WI38 (cell line): ENCODE results near the gene OR6B1.

ENCODE experiments used
- H3K4me3 ChIP-seq: 2 replicates; pipeline ENCODE4 v1.5.1; 2011; ENCODE audit warnings: low read depth, mild to moderate bottlenecking, control low read depth, low read length
- CTCF ChIP-seq: IDR thresholded peaks from 2 replicates; pipeline ENCODE4 v1.5.1; 2012; ENCODE audit warnings: low read depth, mild to moderate bottlenecking, control low read depth, low read length

OR6B1 gene

DNA sequence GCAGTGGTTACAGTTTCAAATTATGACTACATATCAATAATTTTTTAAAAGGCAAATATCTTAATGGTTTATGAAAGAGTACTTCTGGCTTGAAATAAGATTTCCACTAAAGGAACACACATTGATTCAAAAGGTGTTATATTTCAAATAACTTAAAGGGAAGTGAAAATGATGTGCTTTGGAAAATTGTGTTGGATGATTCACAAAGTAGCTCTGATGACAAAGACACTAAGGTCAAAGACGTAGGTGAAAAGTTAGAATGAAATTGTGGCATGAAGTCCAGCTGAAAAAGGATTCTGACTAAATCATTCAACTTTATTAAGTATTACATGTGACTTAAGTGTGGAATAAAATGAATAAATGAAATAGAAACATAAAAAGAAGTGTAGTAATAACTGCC lies 27.9 kb downstream of the OR6B1 start:
- no peak overlapping the region for H3K4me3 ChIP-seq
- no peak for TF ChIP-seq CTCF

- no peak overlapping the region for H3K4me3 ChIP-seq
- no peak for TF ChIP-seq CTCF
These were observed 28.4 kb downstream of the OR6B1 start for GRCh38 chr7:144028547-144028946.

DNA sequence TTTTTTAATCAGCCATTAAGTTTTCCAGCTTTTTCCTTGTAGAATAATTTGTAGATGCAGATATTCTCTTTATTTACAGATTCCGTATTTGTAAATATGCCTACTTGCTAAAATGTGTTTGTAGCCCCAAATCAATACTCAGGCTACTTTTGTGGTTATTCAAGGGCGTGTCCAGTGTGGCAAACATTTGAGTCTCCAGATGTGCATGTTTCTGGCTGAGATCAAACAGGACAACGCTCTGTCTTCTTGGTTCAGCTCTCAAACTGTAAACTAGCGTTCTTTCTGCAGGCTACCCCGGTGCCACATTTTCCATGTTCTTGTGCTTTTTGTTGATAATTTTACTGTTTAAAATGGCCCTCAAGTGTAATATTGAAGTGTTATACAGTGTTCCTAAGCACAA lies 32.4 kb downstream of the OR6B1 start:
- no peak for TF ChIP-seq CTCF
- H3K4me3 ChIP-seq: no peak overlapping the region

GRCh38 chr7:144032985-144033709 lies 33.0 kb downstream of the OR6B1 start:
- H3K4me3 ChIP-seq: no peak overlapping the region
- no peak for TF ChIP-seq CTCF

DNA sequence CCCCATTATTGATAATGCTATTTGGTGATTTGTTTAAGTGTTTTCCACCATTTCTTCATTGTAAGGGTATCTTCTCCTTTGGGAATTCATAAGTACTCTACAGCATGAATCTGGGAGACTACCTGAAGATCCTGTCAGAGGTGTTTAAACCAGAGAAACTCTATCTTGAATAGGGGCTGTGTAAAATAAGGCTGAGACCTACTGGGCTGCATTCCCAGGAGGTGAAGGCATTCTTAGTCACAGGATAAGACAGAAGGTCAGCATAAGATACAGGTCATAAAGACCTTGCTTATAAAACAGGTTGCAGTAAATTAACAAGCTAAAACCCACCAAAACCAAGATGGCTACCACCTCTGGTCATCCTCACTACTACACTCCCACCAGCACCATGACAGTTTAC lies 35.3 kb downstream of the OR6B1 start:
- no peak overlapping the region for H3K4me3 ChIP-seq
- TF ChIP-seq CTCF: no peak

- H3K4me3 ChIP-seq: no peak overlapping the region
These were observed 36.3 kb downstream of the OR6B1 start for GRCh38 chr7:144036302-144036885.

More at GRCh38 chr7:144036302-144036885, 36.3 kb downstream of the OR6B1 start:
- TF ChIP-seq CTCF: no peak
